SK-N-MC (cell line): Measurements from ENCODE around the gene NLRX1.

ENCODE experiments used
- EZH2 ChIP-seq: fragments of 200-600 bp; sonication (generic); IDR thresholded peaks from one replicate; pipeline ENCODE4 v1.6.1; 2017; ENCODE audit warnings: antibody characterized with exemption
- POLR2AphosphoS5 ChIP-seq: IDR thresholded peaks from 2 replicates; pipeline ENCODE4 v1.6.1; 2012; ENCODE audit warnings: mild to moderate bottlenecking, low read depth, low read length, borderline replicate concordance

DNA sequence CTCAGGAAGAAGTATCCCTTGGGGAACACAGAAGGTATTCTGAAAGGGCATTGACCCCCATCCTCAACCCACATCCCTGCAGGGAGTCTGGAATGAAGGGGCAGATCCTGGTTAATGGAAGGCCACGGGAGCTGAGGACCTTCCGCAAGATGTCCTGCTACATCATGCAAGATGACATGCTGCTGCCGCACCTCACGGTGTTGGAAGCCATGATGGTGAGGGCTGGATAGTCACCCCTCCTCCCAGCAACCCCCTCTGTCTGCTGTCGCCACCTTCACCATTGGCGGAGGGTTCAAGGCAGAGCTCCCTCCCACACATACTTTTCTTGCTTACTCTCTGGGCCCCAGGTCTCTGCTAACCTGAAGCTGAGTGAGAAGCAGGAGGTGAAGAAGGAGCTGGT lies 14.3 kb upstream of the NLRX1 start:
- TF ChIP-seq EZH2 (no peak), POLR2AphosphoS5 (no peak)
